CD4-positive, alpha-beta T cell treated with Interleukin-12 subunit alpha and Interleukin-12 subunit beta, for 1 hour (primary cell): ENCODE results near the gene TBL1X.

Experiments used
- DNase-seq: peaks from one replicate; pipeline ENCODE4 v3.0.0-alpha.2; 2020

TBL1X gene

DNA sequence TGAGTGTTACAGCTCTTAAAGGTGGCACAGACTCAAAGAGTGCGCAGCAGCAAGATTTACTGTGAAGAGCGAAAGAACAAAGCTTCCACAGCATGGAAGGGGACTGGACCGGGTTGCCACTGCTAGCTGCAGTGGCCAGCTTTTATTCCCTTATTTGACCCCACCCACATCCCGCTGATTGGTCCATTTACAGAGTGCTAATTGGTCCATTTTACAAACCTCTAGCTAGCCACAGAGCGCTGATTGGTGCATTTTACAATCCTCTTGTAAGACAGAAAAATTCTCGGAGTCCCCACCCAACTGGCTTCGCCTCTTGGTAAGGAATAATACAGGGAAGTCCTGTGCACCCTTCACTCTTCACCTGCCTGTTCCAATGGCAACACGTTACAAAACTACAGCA is 319.5 kb downstream of the TBL1X start:
- DNase-seq = no peak

DNA sequence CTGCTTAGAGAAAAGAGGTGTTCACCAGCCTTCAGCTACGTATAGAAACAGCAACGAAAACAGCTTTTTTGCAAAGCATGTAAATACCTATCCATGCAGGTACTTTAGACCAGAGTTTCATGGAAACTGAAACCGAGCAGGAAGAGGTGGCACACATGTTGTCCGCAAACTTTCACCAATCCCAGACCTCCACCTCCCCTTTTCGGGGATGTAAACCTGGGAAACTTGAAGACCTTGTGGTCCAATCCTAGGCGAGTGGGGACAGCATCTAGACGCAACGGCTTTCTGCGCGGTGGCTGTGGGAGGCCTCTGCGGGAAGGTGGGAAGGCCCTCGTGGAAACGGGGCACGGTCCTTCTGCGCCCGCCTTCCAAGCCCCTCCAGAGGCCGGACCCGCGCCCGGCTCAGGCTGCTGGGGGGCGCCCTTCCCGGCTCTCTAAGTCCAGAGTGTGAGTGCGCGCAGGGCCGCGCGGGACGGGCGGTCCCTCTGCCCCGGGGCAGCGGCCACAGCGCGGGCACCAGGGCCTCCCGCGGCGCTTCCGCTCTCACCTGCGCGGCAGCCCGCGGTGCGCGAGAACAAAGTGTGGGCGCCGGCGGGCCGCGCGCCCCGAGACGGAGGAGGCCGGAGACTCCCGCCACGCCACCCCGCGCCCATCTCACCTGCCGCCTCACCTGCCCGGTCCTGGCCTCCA is 320.5 kb downstream of the TBL1X start:
- DNase-seq = no peak

DNA sequence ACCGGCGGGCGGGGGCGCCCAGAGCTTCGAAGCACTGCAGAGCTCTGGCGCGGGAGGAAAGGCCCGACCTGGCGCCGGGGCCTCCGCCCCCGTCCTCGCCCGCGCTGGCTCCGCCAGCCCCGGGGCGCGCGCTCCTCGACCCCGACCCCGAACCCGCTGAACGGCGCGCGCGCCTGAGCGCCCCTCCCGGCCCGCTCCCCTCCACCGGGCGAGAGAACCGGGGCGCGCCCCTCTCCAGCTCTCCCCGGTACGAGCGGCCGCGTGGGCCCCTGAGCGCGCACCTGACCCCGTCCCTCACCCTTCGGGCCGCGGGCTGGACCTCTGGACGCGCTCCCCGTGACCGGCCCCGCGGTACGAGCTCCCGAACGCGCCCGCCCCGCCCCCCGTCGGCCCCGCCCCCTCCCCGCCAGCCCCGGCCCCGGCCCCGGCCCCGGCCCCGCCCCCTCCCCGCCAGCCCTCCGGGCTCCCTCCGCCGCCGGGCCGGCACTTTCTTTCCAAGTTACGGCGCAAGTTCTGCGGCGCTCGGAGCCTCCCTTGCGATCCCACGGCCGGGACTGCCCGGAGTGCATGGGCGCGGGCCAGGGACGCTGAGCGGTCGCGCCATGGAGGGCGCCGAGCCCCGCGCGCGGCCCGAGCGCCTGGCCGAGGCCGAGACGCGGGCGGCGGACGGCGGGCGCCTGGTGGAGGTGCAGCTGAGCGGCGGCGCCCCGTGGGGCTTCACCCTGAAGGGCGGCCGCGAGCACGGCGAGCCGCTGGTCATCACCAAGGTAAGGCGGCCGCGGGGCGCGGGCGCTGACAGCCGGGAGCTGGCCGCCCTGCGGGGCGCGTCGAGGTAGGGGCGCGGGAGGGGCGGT is 321.3 kb downstream of the TBL1X start, which contains the start of gene SHROOM2:
Gene SHROOM2, plus strand, starts transcription at position 486 of the 854 bp plus-strand sequence. Its CDS starts 117 bp downstream, at position 603.
- DNase-seq = no peak

DNA sequence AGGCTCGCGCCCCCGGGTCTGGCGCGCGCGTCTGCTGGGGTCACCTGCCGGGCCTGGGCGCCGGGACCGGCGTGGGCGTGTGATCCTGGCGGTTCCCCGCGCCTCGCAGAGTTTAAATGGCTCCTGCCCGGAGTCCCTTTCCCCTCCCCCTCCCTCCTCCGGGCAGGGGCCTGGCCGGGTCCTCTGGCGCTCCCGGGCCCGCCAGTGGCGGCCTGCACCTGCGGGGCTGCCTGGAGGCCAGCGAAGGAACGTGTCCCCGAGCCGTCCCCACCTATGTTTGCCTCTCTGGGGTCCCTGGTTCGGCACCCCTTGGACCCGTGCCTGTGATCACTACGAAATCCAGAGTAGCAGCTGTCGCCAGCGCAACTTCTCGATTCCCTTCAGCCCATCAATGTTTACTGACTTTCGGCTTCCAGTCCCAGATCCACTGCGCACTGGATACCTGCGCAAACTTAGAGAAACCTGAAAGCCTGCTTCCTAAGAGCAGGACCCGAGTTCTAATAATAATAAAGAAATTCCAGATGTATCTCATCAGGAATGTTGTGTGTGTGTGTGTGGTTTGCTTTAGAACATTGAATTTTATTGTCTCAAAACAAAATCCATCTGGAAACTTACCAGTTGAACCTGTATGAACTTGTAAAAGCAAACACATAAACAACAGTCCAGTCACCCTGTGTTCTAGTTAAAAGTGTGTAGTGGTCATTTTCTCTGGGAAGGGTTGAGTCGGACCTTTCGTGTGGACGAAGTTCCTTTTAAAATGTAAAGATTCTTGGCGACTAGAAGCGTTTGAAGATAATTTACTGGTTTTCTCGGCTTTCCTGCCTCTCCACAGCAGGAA is 322.2 kb downstream of the TBL1X start:
- no peak for DNase-seq

DNA sequence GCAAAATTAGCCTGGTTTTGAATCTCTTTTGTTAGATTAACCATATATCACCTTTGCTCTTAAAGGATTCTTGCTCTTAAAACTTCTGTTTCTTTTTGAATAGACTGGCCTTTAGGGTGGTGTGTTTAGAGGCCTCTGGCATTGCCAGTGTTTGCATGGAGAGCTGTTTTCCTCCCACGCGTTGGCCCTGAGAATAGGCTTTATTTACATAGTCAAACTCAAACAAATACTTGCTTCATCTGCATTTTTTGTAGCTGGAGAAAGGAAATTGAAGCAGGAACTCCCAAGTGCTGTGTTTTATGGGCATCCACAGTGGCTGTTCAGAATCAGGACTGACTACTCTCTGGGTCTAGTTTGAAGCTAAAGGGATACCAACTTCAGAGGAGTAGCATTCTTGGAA is 324.1 kb downstream of the TBL1X start:
- DNase-seq = no peak

DNA sequence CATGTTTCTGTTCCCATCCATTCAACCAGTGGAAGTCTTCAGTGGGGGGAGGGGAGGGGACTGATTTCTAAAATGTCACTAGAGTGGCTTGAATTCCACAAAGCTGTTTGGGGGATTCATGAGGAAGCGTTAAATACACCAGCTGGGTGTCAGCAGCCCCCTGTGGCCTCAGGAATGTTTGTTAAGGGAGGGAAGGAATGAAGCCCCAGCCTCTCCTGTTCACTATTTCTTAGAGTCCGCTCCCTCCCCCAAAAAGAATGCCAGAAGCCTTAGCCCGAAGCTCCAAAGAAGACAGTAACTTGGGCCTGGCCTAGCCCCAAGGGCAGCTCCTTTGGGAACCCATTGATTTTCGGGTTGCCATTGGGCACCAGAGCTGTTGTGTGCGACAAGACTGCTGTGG is 324.7 kb downstream of the TBL1X start:
- no peak for DNase-seq
